Measurements from ENCODE around the gene CMPK1. TPM values are rescaled to one million over a fixed set of nuclear protein-coding genes. Genes with fewer than 3 reads are reported as not detected.

Gene CMPK1
- total and polyA plus RNA-seq, 10 of the 15 experiments (the other 5 are each of a cell fraction or from before 2014, with no cell fraction given) = 43.7 to 159 (median 85.6) TPM

- TF ChIP-seq ETV6 (conservative IDR thresholded peaks at IDR 0.05 in 1 of 2, IDR thresholded peaks at IDR 0.05 in 1 of 2; ENCODE audit: borderline replicate concordance in 1 of 2, low read depth in 1 of 2) = no peak
- no peak for TF ChIP-seq ZBTB4 (CRISPR knock-in tag; IDR thresholded peaks at IDR 0.05)
- TF ChIP-seq DPF2 (IDR thresholded peaks at IDR 0.05) = 0 out of 2 replicates have a peak, but pooled peaks have one; percentile 51
- no peak for TF ChIP-seq USF2 (IDR thresholded peaks at IDR 0.05; ENCODE audit: borderline replicate concordance, low read depth, low read length)
- no peak for TF ChIP-seq ELK1 (IDR thresholded peaks at IDR 0.05; ENCODE audit: low read depth, low read length)
- TF ChIP-seq ZZZ3 (IDR thresholded peaks at IDR 0.05; ENCODE audit: control insufficient read depth, insufficient read length, low read depth) = no peak
- TF ChIP-seq ZBTB11 (CRISPR knock-in tag; IDR thresholded peaks at IDR 0.05) = no peak
- no peak for TF ChIP-seq CREM (IDR thresholded peaks at IDR 0.05; ENCODE audit: low read depth)
- no peak for TF ChIP-seq NR2C2 (IDR thresholded peaks at IDR 0.05; ENCODE audit: borderline replicate concordance, control insufficient read depth, insufficient read length, low read depth)
- TF ChIP-seq, protein P1, sequence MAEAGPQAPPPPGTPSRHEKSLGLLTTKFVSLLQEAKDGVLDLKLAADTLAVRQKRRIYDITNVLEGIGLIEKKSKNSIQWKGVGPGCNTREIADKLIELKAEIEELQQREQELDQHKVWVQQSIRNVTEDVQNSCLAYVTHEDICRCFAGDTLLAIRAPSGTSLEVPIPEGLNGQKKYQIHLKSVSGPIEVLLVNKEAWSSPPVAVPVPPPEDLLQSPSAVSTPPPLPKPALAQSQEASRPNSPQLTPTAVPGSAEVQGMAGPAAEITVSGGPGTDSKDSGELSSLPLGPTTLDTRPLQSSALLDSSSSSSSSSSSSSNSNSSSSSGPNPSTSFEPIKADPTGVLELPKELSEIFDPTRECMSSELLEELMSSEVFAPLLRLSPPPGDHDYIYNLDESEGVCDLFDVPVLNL (IDR thresholded peaks at IDR 0.05; ENCODE audit: low read depth, low read length) = no peak
- no peak for TF ChIP-seq GABPA (IDR thresholded peaks at IDR 0.05; ENCODE audit: low read depth)
- no peak for TF ChIP-seq SMC3 (IDR thresholded peaks at IDR 0.05; ENCODE audit: borderline replicate concordance, low read length)
- no peak for TF ChIP-seq YY1 (IDR thresholded peaks at IDR 0.05; ENCODE audit: low read depth, low read length)
- TF ChIP-seq, protein P2, sequence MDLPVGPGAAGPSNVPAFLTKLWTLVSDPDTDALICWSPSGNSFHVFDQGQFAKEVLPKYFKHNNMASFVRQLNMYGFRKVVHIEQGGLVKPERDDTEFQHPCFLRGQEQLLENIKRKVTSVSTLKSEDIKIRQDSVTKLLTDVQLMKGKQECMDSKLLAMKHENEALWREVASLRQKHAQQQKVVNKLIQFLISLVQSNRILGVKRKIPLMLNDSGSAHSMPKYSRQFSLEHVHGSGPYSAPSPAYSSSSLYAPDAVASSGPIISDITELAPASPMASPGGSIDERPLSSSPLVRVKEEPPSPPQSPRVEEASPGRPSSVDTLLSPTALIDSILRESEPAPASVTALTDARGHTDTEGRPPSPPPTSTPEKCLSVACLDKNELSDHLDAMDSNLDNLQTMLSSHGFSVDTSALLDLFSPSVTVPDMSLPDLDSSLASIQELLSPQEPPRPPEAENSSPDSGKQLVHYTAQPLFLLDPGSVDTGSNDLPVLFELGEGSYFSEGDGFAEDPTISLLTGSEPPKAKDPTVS (IDR thresholded peaks at IDR 0.05; ENCODE audit: low read depth, low read length) = no peak
- no peak for TF ChIP-seq TCF12 (IDR thresholded peaks at IDR 0.05; ENCODE audit: low read depth, low read length)
- TF ChIP-seq BHLHE40 (IDR thresholded peaks at IDR 0.05; ENCODE audit: borderline replicate concordance in 1 of 2, low read depth in 2 of 2, low read length in 1 of 2) = no peak
- no peak for TF ChIP-seq TCF3 (IDR thresholded peaks at IDR 0.05; ENCODE audit: borderline replicate concordance, insufficient read depth, low read depth, low read length)
- no peak for TF ChIP-seq ZNF274 (IDR thresholded peaks at IDR 0.05; ENCODE audit: insufficient read depth, insufficient read length)
Observed at GRCh38 chr1:47351305-47351704, 17.7 kb downstream of the CMPK1 start (continued).
